Bronchial epithelial cell (primary cell): ENCODE data around the gene TMEM222. TPM values are rescaled to one million over a fixed set of nuclear protein-coding genes. Genes with fewer than 3 reads are reported as not detected.

Source experiments
- DNase-seq: peaks from one replicate; pipeline ENCODE4 v3.0.0-alpha.2; 2010; ENCODE audit warnings: low read depth
- FAIRE-seq: peaks from 2 replicates; lab custom pipeline; 2011; peaks lifted over from hg19 to GRCh38; lab: Jason Lieb, UNC
- H3K27me3 ChIP-seq: 2 replicates; pipeline ENCODE4 v1.5.1; 2011; ENCODE audit warnings: low read length; ENCODE audit not compliant: control insufficient read depth, insufficient read depth
- H3K36me3 ChIP-seq: 2 replicates; pipeline ENCODE4 v1.5.1; 2011; ENCODE audit warnings: low read length; ENCODE audit not compliant: control insufficient read depth, insufficient read depth
- H3K4me3 ChIP-seq: 2 replicates; pipeline ENCODE4 v1.5.1; 2011; ENCODE audit warnings: mild to moderate bottlenecking, low read depth, low read length, control low read depth
- CTCF ChIP-seq: IDR thresholded peaks from 2 replicates; pipeline ENCODE4 v1.5.1; 2011; ENCODE audit warnings: mild to moderate bottlenecking, moderate library complexity, low read length, control low read depth, inconsistent platforms; ENCODE audit not compliant: insufficient read depth, severe bottlenecking
- total RNA-seq: library from RNA; depleted of rRNA; stranded (reverse); fragments of >200 nt; gene quantifications from 2 replicates; pipeline ENCODE4 v1.2.1, GENCODE V29; 2014

The TMEM222 gene
- total RNA-seq, 1 donor from 2014 or later: 17.1 TPM

GRCh38 chr1:27290581-27290980, 31.4 kb upstream of the TMEM222 start:
- no peak for TF ChIP-seq CTCF
- DNase-seq (no peak), FAIRE-seq (no peak)
- no peaks in the 10 kb centered on the region for H3K27me3 ChIP-seq
- peaks cover 7% of the 10 kb centered on the region for H3K36me3 ChIP-seq
- H3K4me3 ChIP-seq: no peak overlapping the region

- H3K27me3 ChIP-seq: no peaks in the 10 kb centered on the region
- FAIRE-seq (peak; percentile 66), DNase-seq (peak; percentile 37)
- TF ChIP-seq CTCF: no peak
- peaks cover 8% of the 10 kb centered on the region for H3K36me3 ChIP-seq
- no peak overlapping the region for H3K4me3 ChIP-seq
These were observed 29.9 kb upstream of the TMEM222 start for GRCh38 chr1:27292106-27292505.

GRCh38 chr1:27293915-27294314, 28.0 kb upstream of the TMEM222 start:
- FAIRE-seq (no peak), DNase-seq (no peak)
- no peak for TF ChIP-seq CTCF
- Histone ChIP-seq H3K36me3 (peaks cover 8% of the 10 kb centered on the region), H3K27me3 (no peaks in the 10 kb centered on the region), H3K4me3 (no peak overlapping the region)

GRCh38 chr1:27296773-27297291, 25.1 kb upstream of the TMEM222 start:
- FAIRE-seq (no peak), DNase-seq (no peak)
- Histone ChIP-seq H3K36me3 (peaks cover 6% of the 10 kb centered on the region), H3K27me3 (no peaks in the 10 kb centered on the region), H3K4me3 (no peak overlapping the region)
- peak; percentile 83 for TF ChIP-seq CTCF

- TF ChIP-seq CTCF: no peak
- FAIRE-seq: no peak
These were observed 24.1 kb upstream of the TMEM222 start for GRCh38 chr1:27297903-27298302.

GRCh38 chr1:27298632-27299384, 23.2 kb upstream of the TMEM222 start:
- DNase-seq (peak; percentile 59), FAIRE-seq (no peak)
- no peak for TF ChIP-seq CTCF
- Histone ChIP-seq H3K36me3 (peaks cover 6% of the 10 kb centered on the region), H3K27me3 (no peaks in the 10 kb centered on the region), H3K4me3 (no peak overlapping the region)

More at GRCh38 chr1:27297903-27298302, 24.1 kb upstream of the TMEM222 start:
- Histone ChIP-seq H3K36me3 (peaks cover 5% of the 10 kb centered on the region), H3K4me3 (no peak overlapping the region), H3K27me3 (no peaks in the 10 kb centered on the region)
- no peak for DNase-seq
